Amniotic epithelial cell (primary cell): Measurements from ENCODE around the gene KCNT1.
"Not testable (repeated sequence)": the region's sequence is repeated elsewhere in the genome, so short reads cannot be mapped to it uniquely, and the experiment has no call there.

Experiments used
- DNase-seq: peaks from one replicate; pipeline ENCODE4 v3.0.0-alpha.2; 2010; ENCODE audit warnings: low read depth

KCNT1 gene

DNA sequence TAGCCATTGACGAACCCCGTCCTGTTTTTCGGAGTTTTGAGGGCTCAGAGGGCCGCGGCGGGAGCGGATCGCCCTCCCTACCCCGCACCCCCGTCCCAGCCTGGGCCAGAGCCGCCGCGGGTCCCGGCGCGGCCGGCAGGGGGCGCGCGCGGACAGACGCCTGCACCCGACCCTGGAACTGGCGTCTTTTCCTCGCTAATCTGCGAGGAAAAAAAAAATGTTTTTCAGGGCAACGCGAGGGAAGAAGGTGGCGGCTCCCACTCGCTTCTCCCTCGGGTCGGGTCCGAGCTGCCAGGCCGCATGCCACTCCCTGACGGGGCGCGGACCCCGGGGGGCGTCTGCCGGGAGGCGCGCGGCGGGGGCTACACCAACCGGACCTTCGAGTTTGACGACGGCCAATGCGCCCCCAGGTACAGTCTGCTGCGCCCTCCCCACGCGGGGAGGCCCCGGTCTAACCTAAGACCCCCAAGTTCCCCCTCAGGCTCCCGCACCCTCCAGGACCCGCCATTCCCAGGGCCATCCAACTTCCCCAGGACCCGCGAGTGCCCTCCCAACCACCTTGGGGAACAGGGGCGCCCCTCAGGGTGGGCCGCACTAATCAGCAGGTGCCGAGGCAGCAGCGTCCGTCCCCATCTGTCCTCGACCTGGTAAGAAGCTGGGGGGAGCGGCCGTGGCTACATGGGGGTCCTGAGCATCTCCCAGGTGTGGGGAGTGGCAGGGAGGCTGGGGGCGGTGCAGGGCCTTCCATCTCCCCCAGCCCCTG lies at the start of gene KCNT1:
Gene KCNT1 (plus strand): TSS at position 227 of the 763 bp plus-strand sequence. CDS start 74 bp downstream, at position 301.
- DNase-seq = peak; percentile 5

DNA sequence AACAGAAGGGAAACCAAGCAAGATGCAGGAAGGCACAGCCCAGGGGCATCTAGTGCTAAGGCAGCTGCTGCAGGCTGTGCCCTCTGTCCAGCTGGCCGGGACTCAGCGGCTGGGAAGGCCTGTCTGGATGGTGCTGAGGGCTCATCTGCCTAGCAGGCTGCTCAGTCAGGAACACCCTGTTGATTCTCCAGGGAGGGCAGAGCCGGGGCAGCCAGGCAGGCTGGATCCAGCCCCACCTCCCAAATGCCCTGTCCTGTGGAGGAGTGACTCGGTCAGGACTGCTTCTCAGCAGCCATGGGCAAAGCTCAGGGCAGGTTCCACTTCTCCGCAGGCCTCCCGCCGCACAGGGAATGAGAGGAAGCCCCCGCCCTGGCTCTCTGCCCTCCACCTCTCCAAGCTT lies 46.7 kb upstream of the KCNT1 start:
- DNase-seq = no peak

DNA sequence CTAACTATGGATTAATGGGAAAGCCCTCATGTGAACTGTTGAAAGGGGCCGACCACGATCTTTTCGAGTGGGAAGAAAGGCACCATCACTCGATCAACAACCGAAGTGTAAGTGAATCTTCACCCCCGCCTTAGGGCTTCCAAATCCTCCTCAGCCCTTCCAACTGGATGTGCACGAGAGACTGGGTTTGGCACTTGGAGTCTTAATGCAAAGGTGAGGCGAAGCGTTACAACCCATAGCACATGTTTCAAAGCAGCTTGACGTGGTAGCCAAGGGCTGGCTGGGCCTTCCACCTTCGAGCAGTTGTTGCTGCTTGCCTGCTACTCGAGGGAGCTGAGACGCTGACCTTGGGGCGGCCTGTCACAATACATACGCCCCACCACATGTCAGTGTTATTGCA lies 44.6 kb upstream of the KCNT1 start:
- DNase-seq = no peak

DNA sequence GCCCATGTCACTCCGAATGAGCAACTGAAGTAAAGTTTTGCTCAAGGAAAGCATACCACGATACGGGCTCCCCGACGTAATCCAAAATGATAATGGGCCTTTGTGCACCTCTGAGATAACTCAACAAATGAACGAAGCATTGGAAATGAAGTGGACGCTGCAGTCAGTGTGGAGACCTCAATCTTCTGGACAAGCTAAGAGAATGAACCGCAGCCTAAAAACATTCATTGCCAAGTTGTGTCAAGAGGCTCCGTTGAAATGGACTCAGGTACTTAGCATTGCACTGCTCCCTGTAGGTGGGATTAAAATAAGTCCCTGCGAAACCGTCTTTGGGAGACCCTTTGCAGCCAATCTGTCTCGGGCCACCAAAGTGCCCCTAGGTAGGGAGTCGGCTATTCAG lies 42.7 kb upstream of the KCNT1 start:
- no peak for DNase-seq

DNA sequence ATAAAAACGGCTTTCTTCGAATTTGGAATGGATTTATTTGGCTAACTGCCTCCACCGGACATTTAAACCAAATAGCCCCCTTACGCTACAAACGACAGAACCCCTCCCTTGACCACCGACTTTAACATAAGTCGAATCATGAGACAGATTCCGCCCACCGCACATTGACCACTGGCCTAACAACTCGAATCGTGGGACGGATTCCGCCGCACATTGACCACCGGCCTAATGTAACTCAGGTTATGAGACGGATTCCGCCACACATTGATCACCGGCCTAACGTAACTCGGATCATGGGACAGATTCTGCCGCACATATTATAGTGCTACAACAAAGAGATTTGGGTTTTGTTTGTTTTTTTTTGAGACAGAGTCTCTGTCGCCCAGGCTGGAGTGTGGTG lies 41.6 kb upstream of the KCNT1 start:
- no peak for DNase-seq

DNA sequence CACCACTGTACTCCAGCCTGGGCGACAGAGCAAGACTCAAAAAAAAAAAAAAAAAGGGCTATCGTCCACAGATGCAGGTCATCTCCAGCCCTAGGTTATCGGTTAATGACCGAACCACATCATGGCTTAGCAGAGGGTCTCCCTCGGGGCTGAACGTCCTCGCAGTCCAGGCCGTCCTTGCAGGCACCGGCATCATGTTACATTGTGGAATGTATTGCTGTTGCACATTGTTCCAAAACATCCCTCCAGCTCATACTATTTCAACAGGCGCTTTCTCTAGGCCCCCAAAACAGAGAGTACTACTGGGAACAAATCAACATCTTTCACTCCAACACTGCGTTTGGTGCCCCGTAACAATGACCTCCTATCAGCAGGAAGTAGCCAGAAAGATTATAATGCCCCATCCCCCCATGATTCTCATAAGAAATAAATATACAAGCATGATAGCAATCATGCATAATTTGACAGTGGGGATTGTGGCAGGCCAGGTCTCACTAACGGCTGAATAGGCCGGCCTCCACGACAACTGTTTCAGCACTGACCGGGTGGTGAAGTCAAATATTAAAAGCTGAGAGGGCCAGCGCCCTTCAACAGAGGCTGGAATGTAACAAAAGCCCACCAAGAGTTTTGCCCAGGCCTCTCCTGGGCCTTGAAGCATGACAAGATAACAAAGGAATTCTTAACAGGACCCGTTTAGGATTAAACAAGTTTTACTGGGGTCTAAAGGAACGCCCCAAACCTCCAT lies 40.0 kb upstream of the KCNT1 start:
- no peak for DNase-seq

DNA sequence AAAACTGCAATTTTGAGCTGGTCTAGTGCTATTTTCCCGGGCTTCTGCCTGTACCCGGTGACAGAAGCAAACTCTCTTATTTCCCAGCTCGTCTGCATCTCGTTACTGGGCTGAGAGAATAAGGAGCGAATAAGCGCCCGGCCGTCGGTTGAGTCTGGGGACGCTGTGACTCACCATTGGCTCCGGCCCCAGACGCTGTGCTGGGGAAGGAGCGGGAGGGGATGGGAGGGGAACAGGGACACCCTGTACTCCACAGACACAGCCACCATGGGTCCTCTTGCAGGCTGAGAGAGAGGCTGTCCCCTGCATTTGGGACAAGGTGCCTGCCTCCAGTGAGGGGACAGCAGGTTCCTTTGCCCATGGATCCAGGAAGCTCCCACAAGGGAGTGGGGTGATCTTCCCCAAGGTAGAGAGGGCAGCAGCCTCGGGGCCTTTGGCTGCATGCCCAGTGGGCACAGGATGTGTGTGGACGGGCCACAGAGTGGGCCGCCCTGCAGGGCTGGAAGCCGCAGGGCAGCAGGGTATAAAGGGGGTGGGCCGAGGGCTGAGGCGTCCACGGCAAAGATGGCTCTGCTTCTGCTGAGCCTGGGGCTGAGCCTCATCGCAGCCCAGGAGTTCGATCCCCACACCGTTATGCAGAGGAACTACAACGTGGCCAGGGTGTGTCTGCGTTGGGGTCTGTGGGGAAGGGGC lies 39.1 kb upstream of the KCNT1 start, which contains the start of gene LCN9:
Gene LCN9 (plus strand): TSS at position 552 of the 693 bp plus-strand sequence. CDS start 13 bp downstream, at position 565.
- DNase-seq = no peak

DNA sequence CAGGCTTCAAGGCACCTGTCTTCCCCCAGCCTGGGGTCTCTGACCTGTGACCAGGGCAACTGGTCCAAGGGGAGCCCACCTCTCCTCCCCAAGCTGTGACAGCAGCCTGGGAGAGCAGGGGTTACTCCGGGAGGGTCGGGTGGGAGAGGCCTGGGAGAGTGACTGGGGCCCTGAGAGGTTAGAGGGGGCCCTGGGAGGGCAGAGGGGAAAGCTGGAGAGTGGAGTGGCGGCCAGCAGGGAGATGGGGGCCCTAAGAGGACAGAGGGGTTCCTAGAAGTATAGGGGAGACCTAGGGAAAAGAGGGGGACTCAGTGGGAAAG lies 38.6 kb upstream of the KCNT1 start:
- DNase-seq = no peak

DNA sequence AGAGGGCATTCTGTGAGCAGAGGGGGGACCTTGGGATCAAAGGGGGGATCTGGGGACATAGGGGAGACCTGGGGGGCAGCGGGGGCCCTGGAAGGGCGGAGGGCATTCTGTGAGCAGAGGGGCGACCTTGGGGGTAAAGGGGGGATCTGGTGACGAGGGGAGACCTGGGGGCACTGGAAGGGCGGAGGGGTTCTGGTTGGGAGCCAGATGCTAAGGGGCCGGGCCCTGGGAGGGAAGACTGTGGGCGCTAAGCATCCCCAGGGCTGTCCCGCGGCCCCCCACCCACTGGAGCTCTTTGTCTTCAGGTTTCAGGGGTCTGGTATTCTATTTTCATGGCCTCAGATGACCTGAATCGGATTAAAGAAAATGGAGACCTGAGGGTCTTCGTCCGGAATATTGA lies 38.1 kb upstream of the KCNT1 start:
- no peak for DNase-seq

DNA sequence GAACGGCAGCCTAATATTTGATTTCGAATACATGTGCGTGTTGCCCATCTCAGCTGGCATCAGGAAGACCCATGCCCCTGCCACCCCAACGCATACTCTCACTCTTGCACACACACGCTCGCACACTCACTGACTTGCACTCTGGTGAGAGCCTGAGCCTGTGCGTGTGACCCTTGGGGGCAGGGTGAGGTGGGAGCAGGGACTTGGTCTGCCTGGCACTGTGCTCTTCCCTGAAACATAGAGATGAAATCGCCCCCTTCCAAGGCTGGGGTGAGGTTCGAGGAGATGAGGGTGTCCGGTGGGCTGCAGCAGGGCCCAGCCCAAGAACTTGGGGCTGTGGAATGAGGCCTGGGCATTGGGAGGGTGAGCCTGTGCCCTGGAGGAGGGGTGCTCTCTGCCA lies 37.7 kb upstream of the KCNT1 start:
- DNase-seq = no peak

DNA sequence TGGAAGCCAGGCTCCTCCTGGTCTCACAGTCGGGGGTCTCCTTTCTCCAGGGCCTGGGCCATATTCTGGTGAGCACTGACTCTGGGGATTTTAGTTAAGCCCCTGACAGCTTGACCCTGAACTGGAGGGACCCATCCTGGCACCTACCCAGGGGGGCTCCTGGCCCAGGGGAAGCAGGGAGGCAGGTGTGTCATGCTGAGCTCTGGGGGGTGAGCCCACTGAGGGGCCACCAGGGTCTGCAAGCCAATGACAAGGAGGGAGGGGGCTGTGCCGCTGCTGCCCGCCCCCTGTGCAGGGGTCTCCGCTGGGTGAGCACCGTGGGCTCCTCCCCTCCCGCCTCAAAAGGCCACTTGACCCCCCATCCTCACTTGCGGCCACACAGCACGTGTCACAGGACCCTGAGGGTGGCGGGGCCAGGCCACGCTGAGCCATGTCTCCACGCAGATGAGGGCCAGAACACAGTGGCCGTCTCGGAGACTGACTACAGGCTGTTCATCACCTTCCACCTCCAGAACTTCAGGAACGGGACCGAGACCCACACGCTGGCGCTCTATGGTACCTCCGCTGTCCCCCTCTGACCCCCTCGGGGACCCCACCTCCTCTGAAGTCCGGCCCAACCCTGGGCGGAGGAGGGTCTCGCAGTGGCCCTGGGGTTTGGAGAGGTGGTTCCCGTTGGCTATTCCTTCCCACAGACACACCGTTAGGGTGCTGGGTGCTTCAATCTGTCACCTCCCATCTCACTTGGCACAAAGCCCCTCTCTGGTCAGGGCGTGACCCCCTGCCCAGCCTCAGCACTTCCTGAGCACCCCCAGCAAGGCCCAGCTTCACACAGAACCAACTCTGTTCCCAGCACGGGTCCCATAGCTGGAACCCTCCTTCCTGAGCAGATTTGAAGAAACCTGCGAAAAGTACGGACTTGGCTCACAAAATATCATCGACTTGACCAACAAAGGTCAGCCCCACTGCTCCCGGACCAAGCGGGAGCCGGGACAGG lies 36.9 kb upstream of the KCNT1 start:
- no peak for DNase-seq

DNA sequence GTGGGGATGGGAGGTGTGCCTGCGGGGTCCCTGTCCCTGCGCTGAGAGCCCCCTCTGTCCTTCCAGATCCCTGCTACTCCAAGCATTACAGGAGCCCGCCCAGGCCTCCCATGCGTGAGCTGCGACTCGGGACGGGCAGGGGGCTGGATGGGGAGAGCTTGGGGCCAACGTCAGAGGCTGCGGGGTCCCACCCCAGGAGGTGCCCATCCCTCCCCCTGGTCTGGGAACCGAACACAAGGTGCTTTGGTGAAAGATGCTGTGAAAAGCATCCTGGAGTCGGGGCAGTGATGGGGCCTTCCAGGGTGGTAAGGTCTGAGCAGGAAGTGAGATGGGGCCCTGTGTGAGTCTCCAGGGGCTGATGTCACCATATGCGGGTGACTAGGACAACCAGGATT lies 36.2 kb upstream of the KCNT1 start:
- DNase-seq = no peak

DNA sequence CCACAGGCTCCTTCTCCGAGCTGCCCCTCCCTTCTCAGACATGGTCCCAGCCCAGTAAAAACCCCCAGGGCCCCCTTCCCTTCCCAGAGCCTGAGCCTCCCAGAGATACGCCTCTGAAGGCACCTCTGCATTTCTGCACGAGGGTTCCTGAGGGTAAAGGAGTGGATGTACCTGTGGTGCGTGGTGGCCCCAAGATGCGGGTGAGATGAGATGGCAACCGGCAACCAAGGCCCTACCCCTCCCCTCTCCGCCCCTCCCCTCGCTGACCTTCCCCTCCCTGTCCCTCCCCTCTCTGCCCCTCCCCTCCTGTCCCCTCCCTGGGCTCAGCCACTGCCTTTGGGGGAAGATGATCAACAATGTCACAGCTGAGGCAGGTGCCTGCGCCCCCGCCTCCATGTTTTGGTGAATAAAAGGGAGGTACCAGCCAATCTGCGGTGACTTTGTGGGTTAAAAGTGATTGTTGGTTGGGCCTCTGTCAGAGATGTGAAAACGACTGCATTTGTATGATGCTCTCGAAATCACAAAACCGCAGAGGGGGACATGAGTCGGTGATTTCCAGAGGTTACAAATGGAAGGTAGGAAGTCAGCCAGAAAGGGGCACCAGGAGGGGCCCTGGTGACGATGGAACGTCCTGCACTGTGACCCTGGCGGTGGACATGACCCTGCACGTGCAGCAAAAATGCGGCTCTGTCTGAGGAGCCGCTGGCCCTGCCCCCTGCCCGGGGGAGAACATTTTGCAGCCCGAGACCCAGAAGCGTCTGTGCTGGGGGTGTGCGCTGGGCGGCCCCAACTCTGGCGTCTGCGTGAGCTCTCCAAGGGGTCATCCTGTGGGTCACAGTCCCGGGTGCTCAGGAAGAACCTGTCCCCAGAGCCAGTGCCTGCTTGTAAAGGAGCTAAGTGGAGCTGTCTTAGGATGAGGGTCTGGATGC lies 35.2 kb upstream of the KCNT1 start:
- no peak for DNase-seq

DNA sequence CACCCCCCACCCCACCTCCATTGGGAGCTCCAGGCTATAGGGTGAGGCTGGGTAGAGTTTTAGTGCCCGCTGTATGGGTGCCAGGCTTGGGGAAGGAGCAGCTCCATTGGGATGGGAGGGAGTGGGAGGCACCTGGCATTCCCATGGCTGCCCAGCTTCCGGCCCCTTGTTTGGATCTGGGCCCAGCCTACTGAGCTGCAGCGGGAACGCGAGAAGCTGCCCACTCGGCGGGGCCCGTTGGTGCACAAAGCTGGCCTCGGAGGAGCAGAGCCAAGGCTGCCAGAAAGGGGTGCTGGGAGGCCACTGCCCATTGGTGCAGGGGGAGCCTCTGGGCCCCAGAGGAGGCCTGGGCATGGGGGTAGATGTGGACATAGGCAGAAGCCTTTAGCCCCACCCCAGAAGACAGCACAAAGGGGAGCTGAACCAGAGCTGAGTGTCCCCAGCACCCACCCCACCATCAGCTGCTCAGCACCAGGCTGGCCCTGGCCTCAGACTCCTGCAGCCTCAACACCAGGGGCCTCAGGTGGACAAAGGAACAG lies 34.5 kb upstream of the KCNT1 start:
- no peak for DNase-seq

DNA sequence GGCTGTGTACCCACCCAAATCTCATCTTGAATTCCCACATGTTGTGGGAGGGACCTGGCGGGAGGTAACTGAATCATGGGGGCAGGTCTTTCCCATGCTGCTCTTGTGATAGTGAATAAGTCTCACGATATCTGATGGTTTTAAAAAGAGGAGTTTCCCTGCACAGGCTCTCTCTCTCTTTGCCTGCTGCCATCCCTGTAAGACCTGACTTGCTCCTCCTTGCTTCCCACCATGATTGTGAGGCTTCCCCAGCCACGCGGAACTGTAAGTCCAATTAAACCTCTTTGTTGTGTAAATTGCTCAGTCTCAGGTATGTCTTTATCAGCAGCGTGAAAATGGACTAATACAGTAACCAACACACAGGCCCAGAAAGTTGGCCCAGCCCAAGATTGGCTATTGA lies 33.0 kb upstream of the KCNT1 start:
- not testable (repeated sequence) for DNase-seq

DNA sequence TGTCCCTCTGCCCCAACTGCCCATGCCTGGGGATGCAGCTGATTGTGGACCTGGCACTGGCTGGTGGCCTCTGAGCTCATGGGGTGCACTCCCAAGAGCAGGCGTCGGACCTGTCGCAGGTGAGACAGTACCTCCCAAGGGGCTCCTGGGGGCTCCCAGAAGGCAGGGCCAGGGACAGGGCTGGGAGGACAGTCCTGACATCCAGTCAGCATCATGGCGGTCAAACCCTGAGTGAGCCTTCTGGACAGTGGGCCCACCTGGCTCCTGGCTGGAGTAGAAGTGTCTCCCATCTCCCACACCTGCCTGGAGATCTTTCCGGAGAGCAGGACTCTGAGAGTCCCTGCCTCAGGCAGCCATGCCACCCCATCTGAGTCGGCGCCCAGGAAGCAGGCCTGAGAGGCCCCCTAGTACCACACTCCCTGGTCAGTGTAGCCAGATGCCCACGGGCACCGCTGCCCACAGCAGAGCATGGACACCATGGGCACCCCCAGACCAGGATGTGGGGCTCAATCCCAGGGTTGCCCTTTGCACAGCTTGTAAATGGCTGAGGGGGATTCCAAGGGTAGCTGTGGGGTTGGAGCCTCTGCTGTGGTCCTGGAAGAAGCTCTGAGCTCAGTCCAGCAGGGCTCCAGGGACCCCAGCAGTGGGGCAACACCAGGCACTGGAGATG lies 32.2 kb upstream of the KCNT1 start:
- no peak for DNase-seq

DNA sequence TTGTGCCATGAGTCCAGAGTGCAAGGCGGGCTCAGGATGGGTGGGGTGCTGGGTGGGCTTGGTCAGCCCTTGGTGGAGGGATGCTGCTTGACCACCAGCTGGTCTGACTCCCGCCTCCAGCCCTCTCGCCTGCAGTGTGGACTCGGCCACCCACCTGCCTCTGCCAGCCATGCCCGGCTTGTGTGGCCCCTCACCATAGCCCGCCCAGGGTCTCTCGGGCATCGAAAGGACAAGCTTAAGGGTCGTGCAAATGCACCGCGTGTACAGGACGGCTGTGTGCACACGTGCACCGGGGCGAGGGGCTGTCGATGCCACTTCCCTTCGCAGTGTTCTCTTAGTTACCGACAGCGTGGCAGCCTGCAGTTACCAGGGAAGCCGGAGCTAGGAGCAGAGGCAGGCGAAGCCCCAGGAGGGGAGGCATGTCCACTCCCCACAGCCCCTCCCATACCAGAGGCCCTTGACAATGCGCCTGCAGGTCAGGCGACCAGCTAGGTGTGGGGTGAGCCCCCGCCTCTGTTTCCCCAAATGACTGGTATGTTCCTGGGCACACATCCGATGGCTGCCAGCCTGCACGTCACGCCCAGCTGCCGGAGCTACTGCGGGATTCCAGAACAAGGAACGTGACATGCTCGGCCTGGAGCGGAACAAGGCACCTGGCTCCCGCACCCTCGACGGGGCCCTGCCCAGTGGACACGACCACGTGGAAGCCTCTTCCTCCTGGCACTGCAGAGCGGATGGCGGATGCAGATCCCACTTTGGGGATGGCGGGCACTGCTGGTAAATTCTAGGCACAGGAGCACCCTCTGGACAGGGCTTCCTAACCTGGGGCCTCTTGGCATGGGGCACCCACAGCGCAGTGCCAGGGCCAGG lies 31.0 kb upstream of the KCNT1 start:
- no peak for DNase-seq

DNA sequence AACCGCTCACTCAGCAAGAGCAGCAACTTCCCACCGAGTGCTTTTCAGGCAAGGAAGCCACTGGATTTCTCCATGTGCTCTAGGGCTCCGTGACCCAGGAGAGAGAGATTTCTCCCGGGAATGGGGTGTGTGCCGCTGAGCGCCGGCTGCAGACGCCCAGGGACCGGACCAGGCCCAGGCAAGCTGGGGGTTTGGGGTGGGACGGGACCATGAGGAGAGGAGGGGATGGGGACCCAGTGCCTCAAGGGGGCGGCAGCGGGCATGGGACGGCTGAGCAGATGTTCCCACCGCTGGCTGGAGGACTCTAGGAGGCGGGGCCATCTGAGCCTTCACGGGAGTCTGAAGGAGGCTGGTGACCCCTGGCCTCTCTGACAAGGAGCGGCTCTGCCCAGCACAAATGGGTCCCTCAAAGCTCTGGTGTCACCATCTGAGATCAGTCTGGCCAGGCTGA lies 30.4 kb upstream of the KCNT1 start:
- no peak for DNase-seq

DNA sequence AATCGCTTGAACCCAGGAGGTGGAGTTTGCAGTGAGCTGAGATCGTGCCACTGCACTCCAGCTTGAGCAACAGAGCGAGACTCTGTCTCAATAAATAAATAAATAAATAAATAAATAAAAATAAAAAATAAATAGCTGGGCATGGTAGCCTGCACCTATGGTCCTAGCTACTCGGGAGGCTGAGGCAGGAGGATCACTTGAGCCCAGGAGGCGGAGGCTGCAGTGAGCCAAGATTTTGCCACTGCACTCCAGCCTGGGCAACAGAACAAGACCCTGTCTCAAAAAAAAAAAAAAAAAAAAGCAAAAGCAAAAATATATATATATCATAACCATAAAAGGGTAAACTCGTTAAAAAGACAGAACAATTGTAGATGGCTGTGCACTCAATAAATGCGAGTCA lies 29.2 kb upstream of the KCNT1 start:
- DNase-seq = not testable (repeated sequence)
